Prostate gland (tissue), 2 donors: ENCODE data around the gene SLC9A7.

Experiments
- CTCF ChIP-seq, 4 experiments: fragments of 200-600 bp in 2 of 4; fragments of 450-650 bp in 2 of 4; sonication (generic) in 2 of 4; IDR thresholded peaks; 1 replicate in 3 of 4; 2 replicates in 1 of 4; pipeline ENCODE4 v1.5.1; 2016 to 2019; ENCODE audit warnings: antibody characterized with exemption in 4 of 4, mild to moderate bottlenecking in 2 of 4, moderate library complexity in 2 of 4
- POLR2A ChIP-seq: fragments of 450-650 bp; IDR thresholded peaks from one replicate; pipeline ENCODE4 v1.6.1; 2016; ENCODE audit warnings: antibody characterized with exemption, mild to moderate bottlenecking
- POLR2AphosphoS5 ChIP-seq: sonication (generic); formaldehyde crosslinking; IDR thresholded peaks from one replicate; pipeline ENCODE4 v1.6.1; 2017; ENCODE audit warnings: antibody characterized with exemption

- TF ChIP-seq CTCF (IDR thresholded peaks at IDR 0.05) (no peak), POLR2AphosphoS5 (no peak), POLR2A (no peak)
Measured at GRCh38 chrX:46770000-46770816, 11.3 kb upstream of the SLC9A7 start.
